CD14-positive monocyte (primary cell): Measurements from ENCODE around the gene SERINC2. TPM values are rescaled to one million over a fixed set of nuclear protein-coding genes. Genes with fewer than 3 reads are reported as not detected.
A peak's percentile ranks its signal among the peaks of the same experiment; 100 is the strongest.

Experiments used
- DNase-seq, 3 donors: peaks; one replicate each; pipeline ENCODE4 v3.0.0-alpha.2; 2011 to 2022
- H2AFZ ChIP-seq: 2 replicates; pipeline ENCODE4 v1.6.0; 2012; ENCODE audit warnings: mild to moderate bottlenecking, low read depth, low read length, inconsistent platforms; ENCODE audit not compliant: insufficient read depth, poor library complexity, severe bottlenecking
- H3K27ac ChIP-seq, 2 donors: 1 replicate in 1 of 2; 2 replicates in 1 of 2; pipeline ENCODE4 v1.5.1; 2012 to 2013; ENCODE audit warnings: low read length in 2 of 2, control low read depth in 1 of 2, inconsistent platforms in 1 of 2, low read depth in 1 of 2, mild to moderate bottlenecking in 1 of 2
- H3K27me3 ChIP-seq, 2 donors: one replicate each; pipeline versions ENCODE4 v1.6.0 to v1.6.1; 2011 to 2013; ENCODE audit warnings: low read length in 2 of 2; ENCODE audit not compliant: control insufficient read depth in 2 of 2, insufficient read depth in 2 of 2
- H3K36me3 ChIP-seq, 2 donors: replicated peaks in 1 of 2; 1 replicate in 1 of 2; 2 replicates in 1 of 2; pipeline versions ENCODE4 v1.5.1 to v1.6.1; 2012 to 2013; ENCODE audit warnings: low read length in 2 of 2, control low read depth in 1 of 2, inconsistent platforms in 1 of 2, mild to moderate bottlenecking in 1 of 2; ENCODE audit not compliant: insufficient read depth in 2 of 2, control insufficient read depth in 1 of 2
- H3K4me1 ChIP-seq, 2 donors: 1 replicate in 1 of 2; 2 replicates in 1 of 2; pipeline versions ENCODE4 v1.5.1 to v1.6.1; 2012 to 2013; ENCODE audit warnings: low read length in 2 of 2, control low read depth in 1 of 2, inconsistent platforms in 1 of 2, mild to moderate bottlenecking in 1 of 2, moderate library complexity in 1 of 2; ENCODE audit not compliant: insufficient read depth in 2 of 2, control insufficient read depth in 1 of 2
- H3K4me2 ChIP-seq: replicated peaks from 2 replicates; pipeline ENCODE3; 2012; ENCODE audit warnings: low read length, moderate library complexity, mild to moderate bottlenecking; ENCODE audit not compliant: poor library complexity, severe bottlenecking; ENCODE audit errors: extremely low read depth
- H3K4me3 ChIP-seq, 3 experiments: fragments of 200-600 bp in 1 of 3; sonication (generic) in 1 of 3; replicated peaks in 1 of 3; 1 replicate in 2 of 3; 2 replicates in 1 of 3; pipeline ENCODE4 v1.5.1; 2011 to 2013; ENCODE audit warnings: low read length in 3 of 3, mild to moderate bottlenecking in 3 of 3, control low read depth in 2 of 3, low read depth in 2 of 3, inconsistent platforms in 1 of 3, moderate library complexity in 1 of 3
- H3K79me2 ChIP-seq: 2 replicates; pipeline ENCODE4 v1.6.0; 2012; ENCODE audit warnings: mild to moderate bottlenecking, control low read depth, inconsistent platforms, low read length, moderate library complexity; ENCODE audit not compliant: insufficient read depth
- H3K9ac ChIP-seq: 2 replicates; pipeline ENCODE4 v1.6.0; 2017; ENCODE audit warnings: low read length, mild to moderate bottlenecking; ENCODE audit not compliant: insufficient read depth, poor library complexity, severe bottlenecking
- H3K9me3 ChIP-seq, 2 donors: replicated peaks in 1 of 2; 1 replicate in 1 of 2; 2 replicates in 1 of 2; pipeline versions ENCODE4 v1.5.1 to v1.6.1; 2012 to 2013; ENCODE audit warnings: low read length in 2 of 2, control low read depth in 1 of 2; ENCODE audit not compliant: control insufficient read depth in 1 of 2, insufficient read depth in 1 of 2
- H4K20me1 ChIP-seq: 2 replicates; pipeline ENCODE4 v1.6.0; 2012; ENCODE audit warnings: mild to moderate bottlenecking, low read length, control low read depth, moderate library complexity; ENCODE audit not compliant: insufficient read depth
- H3K27ac Mint-ChIP-seq, 7 donors: one replicate each; pipeline ENCODE4 v1.8.0; 2020; ENCODE audit warnings: mild to moderate bottlenecking in 7 of 7, mixed read lengths in 7 of 7, moderate library complexity in 6 of 7, inconsistent platforms in 2 of 7
- H3K27me3 Mint-ChIP-seq, 3 donors: one replicate each; pipeline ENCODE4 v1.8.0; 2021 to 2022; ENCODE audit warnings: low read depth in 3 of 3, mild to moderate bottlenecking in 3 of 3, mixed read lengths in 3 of 3, moderate library complexity in 3 of 3, inconsistent platforms in 1 of 3
- H3K36me3 Mint-ChIP-seq, 2 donors: one replicate each; pipeline ENCODE4 v1.8.0; 2020; ENCODE audit warnings: mixed read lengths in 2 of 2, inconsistent platforms in 1 of 2, mild to moderate bottlenecking in 1 of 2
- H3K4me1 Mint-ChIP-seq: one replicate; pipeline ENCODE4 v1.8.0; 2020; ENCODE audit warnings: mild to moderate bottlenecking, mixed read lengths
- H3K4me3 Mint-ChIP-seq, 2 donors: one replicate each; pipeline ENCODE4 v1.8.0; 2020; ENCODE audit warnings: mild to moderate bottlenecking in 2 of 2, mixed read lengths in 2 of 2, moderate library complexity in 1 of 2
- H3K9me3 Mint-ChIP-seq, 7 donors: one replicate each; pipeline ENCODE4 v1.8.0; 2020 to 2022; ENCODE audit warnings: mixed read lengths in 7 of 7, mild to moderate bottlenecking in 6 of 7, moderate library complexity in 6 of 7, inconsistent platforms in 2 of 7
- WGBS: methylation state at CpG from one replicate; pipeline ENCODE4 v1.1.5; 2013; ENCODE audit warnings: missing lambda C conversion rate; ENCODE audit not compliant: insufficient coverage; 5-methylcytosine and 5-hydroxymethylcytosine counted together
- intact Hi-C, 2 donors: fragments of 100-400 bp; cut with micrococcal nuclease; formaldehyde crosslinking; loops; one replicate each; pipeline versions ENCODE4 v1.15.0 to v1.15.1; 2023
- polyA plus RNA-seq, 3 donors: library from polyadenylated mRNA; depleted of rRNA in 1 of 3; unstranded in 2 of 3; stranded (reverse) in 1 of 3; fragments of 300-500 nt in 2 of 3; fragments of >200 nt in 1 of 3; fragmentation: Illumina TruSeq in 2 of 3; gene quantifications; 1 replicate in 2 of 3; 2 replicates in 1 of 3; pipeline ENCODE4 v1.2.3, GENCODE V29; 2012 to 2021
- TF ChIP-seq, protein P1 (sequence below): fragments of 200-600 bp; IDR thresholded peaks from one replicate; pipeline ENCODE4 v1.8.0; 2022; ENCODE audit warnings: antibody characterized with exemption, mild to moderate bottlenecking

The SERINC2 gene
- polyA plus RNA-seq, 3 donors: 4.1 to 12.6 (median 7.8) TPM

DNA sequence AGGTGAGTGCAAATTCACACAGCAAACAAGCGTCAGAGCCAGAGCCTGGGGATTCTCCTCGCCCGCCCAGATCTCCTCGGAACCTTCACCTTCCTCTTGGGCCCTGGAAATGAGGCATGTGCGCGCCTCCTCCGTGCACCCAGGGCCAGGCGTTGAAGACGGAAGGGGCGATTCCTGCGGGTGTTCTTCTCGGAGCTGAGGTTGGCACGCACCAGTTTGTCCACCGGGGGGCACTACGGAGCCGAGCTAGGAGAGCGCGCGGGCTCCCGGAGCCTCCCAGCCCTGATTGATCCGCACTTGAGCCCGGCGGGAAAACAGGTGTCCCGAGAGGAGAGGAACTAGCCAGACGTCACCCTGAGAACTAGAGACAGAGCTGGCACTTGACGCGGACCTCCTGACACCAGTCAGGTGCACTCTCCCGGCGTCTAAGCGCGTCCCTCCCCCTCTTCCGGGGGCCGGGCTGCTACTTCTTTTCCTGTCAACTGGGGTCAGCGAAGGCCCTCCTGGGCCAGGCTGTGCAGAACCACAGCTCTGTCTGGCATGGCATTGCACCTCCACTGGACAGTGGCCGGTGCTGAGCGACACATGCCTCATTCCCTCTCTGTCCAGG is 18.3 kb upstream of the SERINC2 start:
- Histone ChIP-seq H4K20me1 (no peaks in the 10 kb centered on the region), H3K36me3 (no peaks in the 10 kb centered on the region), H3K27me3 (no peaks in the 10 kb centered on the region), H3K79me2 (no peaks in the 10 kb centered on the region), H3K4me1 (peaks cover 13 to 26% of the 10 kb centered on the region in 2 donors), H3K4me2 (peak overlapping the region; percentile 95), H2AFZ (peak overlapping the region; percentile 82), H3K9ac (no peak overlapping the region), H3K27ac (no peak overlapping the region), H3K9me3 (no peaks in the 10 kb centered on the region), H3K4me3 (peak overlapping the region; percentile 20 to 76 (median 52))
- peak overlapping the region in 4 of 7 donors; percentile 57 to 73 (median 66) for H3K27ac Mint-ChIP-seq
- peak; percentile 70 to 80 (median 74) for DNase-seq
- TF ChIP-seq, protein P1, sequence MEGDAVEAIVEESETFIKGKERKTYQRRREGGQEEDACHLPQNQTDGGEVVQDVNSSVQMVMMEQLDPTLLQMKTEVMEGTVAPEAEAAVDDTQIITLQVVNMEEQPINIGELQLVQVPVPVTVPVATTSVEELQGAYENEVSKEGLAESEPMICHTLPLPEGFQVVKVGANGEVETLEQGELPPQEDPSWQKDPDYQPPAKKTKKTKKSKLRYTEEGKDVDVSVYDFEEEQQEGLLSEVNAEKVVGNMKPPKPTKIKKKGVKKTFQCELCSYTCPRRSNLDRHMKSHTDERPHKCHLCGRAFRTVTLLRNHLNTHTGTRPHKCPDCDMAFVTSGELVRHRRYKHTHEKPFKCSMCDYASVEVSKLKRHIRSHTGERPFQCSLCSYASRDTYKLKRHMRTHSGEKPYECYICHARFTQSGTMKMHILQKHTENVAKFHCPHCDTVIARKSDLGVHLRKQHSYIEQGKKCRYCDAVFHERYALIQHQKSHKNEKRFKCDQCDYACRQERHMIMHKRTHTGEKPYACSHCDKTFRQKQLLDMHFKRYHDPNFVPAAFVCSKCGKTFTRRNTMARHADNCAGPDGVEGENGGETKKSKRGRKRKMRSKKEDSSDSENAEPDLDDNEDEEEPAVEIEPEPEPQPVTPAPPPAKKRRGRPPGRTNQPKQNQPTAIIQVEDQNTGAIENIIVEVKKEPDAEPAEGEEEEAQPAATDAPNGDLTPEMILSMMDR: peak; percentile 91
- WGBS: under 1% methylated on average over 35 of the region's 36 CpGs
- intact Hi-C loops: loop anchor here (1.0 to 5.0 kb wide), 2 partner anchors 153 to 155 kb away; no protein-coding TSS in a partner anchor
- no peaks in the 10 kb centered on the region for H3K9me3 Mint-ChIP-seq
- peak overlapping the region; percentile 73 to 93 for H3K4me3 Mint-ChIP-seq
- H3K27me3 Mint-ChIP-seq: peaks cover 2 to 5% (median 3%) of the 10 kb centered on the region in 3 donors
- no peaks in the 10 kb centered on the region for H3K36me3 Mint-ChIP-seq
- H3K4me1 Mint-ChIP-seq: peaks cover 31% of the 10 kb centered on the region

DNA sequence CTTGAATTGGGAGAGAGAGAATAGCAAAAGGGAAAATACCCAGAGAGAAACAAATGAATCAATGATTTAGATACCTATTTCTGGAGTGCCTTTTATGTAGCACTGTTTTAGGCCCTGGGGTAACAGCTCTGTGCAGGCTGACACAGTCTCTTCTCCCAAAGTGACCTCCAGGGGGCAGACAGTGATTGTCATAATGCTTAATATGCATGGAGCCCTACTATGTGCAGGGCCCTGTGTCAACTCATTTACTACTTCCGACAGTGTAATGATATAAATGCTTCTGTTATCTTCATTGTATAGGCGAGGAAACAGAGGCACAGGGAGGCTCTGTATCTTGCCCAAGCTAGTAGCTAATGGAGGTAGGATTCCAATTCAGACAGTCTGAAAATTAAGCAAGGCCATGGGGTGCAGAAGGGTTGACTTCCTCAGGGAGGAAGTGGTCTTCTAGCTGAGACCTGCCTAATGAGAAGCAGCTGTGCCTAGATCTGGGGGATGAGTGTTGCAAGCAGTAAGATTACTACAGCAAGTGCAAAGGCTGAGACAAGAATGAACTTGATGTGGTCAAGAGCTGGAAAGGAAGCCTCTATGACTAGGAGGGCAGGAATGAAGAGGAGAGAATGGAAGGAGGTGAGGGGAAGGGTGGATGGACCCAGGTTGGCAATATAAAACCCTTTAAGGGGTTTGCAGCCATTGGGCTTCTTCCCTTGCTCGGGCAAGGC is 16.2 kb upstream of the SERINC2 start:
- Histone ChIP-seq H3K36me3 (no peaks in the 10 kb centered on the region), H3K27ac (no peak overlapping the region), H3K9me3 (no peaks in the 10 kb centered on the region), H4K20me1 (no peaks in the 10 kb centered on the region), H3K79me2 (no peaks in the 10 kb centered on the region), H3K27me3 (no peaks in the 10 kb centered on the region), H3K4me2 (no peak overlapping the region), H3K4me1 (peaks cover 19 to 39% of the 10 kb centered on the region in 2 donors), H3K9ac (no peak overlapping the region), H3K4me3 (no peak overlapping the region), H2AFZ (no peak overlapping the region)
- no CpG with 5 or more reads among the region's 3 CpGs for WGBS
- intact Hi-C loops: loop anchor here (2.0 to 5.0 kb wide), 2 partner anchors 26 to 151 kb away; no protein-coding TSS in a partner anchor
- TF ChIP-seq, protein P1: peak; percentile 52
- Mint-ChIP-seq H3K9me3 (no peaks in the 10 kb centered on the region), H3K4me3 (no peak overlapping the region), H3K27me3 (peaks cover 3 to 4% (median 3%) of the 10 kb centered on the region in 3 donors), H3K4me1 (peaks cover 43% of the 10 kb centered on the region), H3K36me3 (no peaks in the 10 kb centered on the region), H3K27ac (peak overlapping the region in 3 of 7 donors; percentile 31 to 58 (median 46))
- peak in 1 of 3 donors; percentile 10 for DNase-seq
